Tibial artery (tissue), 4 donors: ENCODE results near the gene MICU1.
A peak's percentile ranks its signal among the peaks of the same experiment; 100 is the strongest.

Experiments used
- DNase-seq, 2 donors: peaks; one replicate each; pipeline ENCODE4 v3.0.0-alpha.2; 2019
- H3K27ac ChIP-seq, 2 donors: fragments of 200-600 bp; sonication (generic) in 1 of 2; 1 replicate in 1 of 2; 2 replicates in 1 of 2; pipeline ENCODE4 v1.5.1; 2018 to 2019; ENCODE audit warnings: mild to moderate bottlenecking in 1 of 2
- H3K27me3 ChIP-seq, 2 donors: fragments of 200-600 bp; sonication (generic) in 1 of 2; one replicate each; pipeline versions ENCODE4 v1.5.1 to v1.6.0; 2016 to 2019
- H3K36me3 ChIP-seq, 3 donors: fragments of 200-600 bp; sonication (generic) in 2 of 3; one replicate each; pipeline ENCODE4 v1.5.1; 2016 to 2019; ENCODE audit warnings: mild to moderate bottlenecking in 2 of 3
- H3K4me1 ChIP-seq, 4 donors: fragments of 200-600 bp; sonication (generic) in 2 of 4; 1 replicate in 3 of 4; 2 replicates in 1 of 4; pipeline ENCODE4 v1.5.1; 2016 to 2019
- H3K4me3 ChIP-seq, 2 donors: fragments of 200-600 bp; sonication (generic) in 1 of 2; 1 replicate in 1 of 2; 2 replicates in 1 of 2; pipeline ENCODE4 v1.5.1; 2018 to 2019; ENCODE audit warnings: mild to moderate bottlenecking in 2 of 2
- H3K9me3 ChIP-seq, 3 donors: fragments of 200-600 bp; sonication (generic) in 1 of 3; one replicate each; pipeline ENCODE4 v1.5.1; 2016 to 2019
- intact Hi-C: fragments of 100-400 bp; cut with DNase I; formaldehyde crosslinking; loops from one replicate; pipeline ENCODE4 v1.15.0; 2023; ENCODE audit warnings: low total_unique reads
- TF ChIP-seq, protein P1 (sequence below), 2 experiments: fragments of 200-600 bp in 1 of 2; fragments of 450-650 bp in 1 of 2; IDR thresholded peaks; one replicate each; pipeline ENCODE4 v1.5.1; 2017 to 2019; ENCODE audit warnings: antibody characterized with exemption in 2 of 2, mild to moderate bottlenecking in 1 of 2, moderate library complexity in 1 of 2

The MICU1 gene

DNA sequence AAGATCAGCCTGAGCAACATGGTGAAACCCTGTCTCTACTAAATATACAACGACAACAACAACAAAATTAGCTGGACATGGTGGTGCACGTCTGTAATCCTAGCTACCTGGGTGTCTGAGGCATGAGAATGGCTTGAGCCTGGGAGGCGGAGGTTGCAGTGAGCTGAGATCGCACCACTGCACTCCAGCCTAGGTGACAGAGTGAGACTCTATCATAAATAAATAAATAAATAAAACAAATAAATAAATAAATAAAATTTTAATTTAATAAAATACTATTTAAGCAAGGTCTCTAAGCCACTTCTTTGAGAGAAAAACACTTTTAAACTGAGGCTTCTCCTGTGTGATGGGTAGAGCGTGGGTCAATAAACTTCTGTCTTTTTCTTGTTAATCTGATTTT lies 38.3 kb downstream of the MICU1 start:
- Histone ChIP-seq H3K27me3 (no peaks in the 10 kb centered on the region), H3K9me3 (no peaks in the 10 kb centered on the region), H3K36me3 (no peaks in the 10 kb centered on the region), H3K27ac (no peak overlapping the region), H3K4me1 (no peaks in the 10 kb centered on the region), H3K4me3 (no peak overlapping the region)
- TF ChIP-seq, protein P1, sequence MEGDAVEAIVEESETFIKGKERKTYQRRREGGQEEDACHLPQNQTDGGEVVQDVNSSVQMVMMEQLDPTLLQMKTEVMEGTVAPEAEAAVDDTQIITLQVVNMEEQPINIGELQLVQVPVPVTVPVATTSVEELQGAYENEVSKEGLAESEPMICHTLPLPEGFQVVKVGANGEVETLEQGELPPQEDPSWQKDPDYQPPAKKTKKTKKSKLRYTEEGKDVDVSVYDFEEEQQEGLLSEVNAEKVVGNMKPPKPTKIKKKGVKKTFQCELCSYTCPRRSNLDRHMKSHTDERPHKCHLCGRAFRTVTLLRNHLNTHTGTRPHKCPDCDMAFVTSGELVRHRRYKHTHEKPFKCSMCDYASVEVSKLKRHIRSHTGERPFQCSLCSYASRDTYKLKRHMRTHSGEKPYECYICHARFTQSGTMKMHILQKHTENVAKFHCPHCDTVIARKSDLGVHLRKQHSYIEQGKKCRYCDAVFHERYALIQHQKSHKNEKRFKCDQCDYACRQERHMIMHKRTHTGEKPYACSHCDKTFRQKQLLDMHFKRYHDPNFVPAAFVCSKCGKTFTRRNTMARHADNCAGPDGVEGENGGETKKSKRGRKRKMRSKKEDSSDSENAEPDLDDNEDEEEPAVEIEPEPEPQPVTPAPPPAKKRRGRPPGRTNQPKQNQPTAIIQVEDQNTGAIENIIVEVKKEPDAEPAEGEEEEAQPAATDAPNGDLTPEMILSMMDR (IDR thresholded peaks at IDR 0.05) = no peak
- no peak for DNase-seq
- intact Hi-C loops = no loop called here

DNA sequence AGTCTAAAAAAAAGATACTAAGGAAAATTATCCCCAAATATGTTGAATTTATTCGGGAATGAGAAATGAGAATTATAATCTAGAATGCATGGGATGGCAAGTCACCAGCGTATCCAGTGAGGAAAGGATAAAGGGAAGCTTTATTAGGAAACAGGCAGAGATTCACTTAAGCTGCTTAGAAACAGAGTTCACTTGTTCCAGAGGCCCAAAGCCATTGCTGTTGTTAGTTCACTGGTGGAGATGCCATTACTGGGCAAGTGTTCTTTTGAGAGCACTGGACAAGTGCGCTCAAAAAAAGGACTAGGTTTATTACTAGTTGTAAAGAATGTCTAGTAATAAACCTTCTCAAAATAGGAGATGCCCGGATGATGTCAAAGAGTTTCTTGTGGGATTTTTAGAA lies 51.2 kb downstream of the MICU1 start:
- Histone ChIP-seq H3K4me1 (no peaks in the 10 kb centered on the region), H3K27ac (no peak overlapping the region), H3K4me3 (no peak overlapping the region), H3K9me3 (no peaks in the 10 kb centered on the region), H3K27me3 (no peaks in the 10 kb centered on the region), H3K36me3 (no peaks in the 10 kb centered on the region)
- TF ChIP-seq, protein P1 (IDR thresholded peaks at IDR 0.05) = no peak
- no peak for DNase-seq
- intact Hi-C loops = no loop called here

DNA sequence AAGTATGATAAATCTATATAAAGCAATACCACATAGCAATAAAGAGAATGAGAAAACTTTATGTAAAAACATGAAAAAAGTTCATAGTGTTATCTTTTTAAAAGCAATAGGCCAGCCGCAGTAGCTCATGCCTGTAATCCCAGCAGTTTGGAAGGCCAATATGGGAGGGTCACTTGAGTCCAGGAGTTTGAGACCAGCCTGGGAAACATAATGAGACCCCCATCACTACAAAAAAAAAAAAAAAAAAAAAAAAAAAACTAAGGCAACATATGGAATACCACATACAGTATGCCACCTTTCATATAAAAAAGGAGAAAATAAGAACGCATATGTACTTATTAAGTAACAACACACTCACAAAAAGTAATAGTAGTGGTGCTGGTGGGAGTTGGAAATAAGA lies 52.8 kb downstream of the MICU1 start:
- H3K36me3 ChIP-seq = no peaks in the 10 kb centered on the region
- no peaks in the 10 kb centered on the region for H3K4me1 ChIP-seq
- H3K27ac ChIP-seq = no peak overlapping the region
- H3K9me3 ChIP-seq = no peaks in the 10 kb centered on the region
- intact Hi-C loops = no loop called here
- no peak overlapping the region for H3K4me3 ChIP-seq
- no peak for DNase-seq
- TF ChIP-seq, protein P1 (IDR thresholded peaks at IDR 0.05) = no peak
- no peaks in the 10 kb centered on the region for H3K27me3 ChIP-seq

DNA sequence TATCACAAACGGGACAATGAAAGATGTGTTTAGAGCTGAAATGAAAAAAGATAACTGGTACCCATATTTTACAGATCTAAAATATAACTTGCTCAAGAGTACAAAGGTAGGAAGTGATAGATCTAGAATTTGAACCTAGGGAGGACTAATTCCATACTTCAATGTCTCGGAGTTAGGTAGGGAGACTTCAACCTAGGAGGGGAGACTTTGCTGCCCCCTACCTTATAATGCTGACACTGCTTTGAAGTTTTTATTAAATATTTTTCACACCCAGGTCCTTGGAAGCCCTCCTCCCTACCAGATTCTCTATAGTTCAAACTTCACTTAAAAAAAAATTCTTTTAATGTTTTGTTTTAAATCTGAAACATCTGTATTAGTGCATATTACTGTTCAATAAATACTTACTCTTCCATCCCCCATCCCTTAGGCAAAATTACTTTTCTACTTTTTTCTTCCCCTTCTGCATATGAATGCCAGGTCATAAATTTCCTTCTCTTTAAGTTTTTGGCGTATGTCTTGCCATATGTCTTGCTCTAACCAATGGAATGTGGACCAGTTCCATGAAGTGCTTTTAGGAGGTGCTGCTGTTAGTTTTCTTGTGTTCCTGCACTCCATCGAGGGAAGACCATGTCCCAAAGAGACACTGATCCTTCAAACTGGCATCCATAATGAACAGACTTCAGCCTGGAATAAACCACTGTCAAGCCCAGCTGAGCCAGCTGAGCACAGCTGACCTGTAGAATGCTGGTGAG lies 57.8 kb downstream of the MICU1 start:
- TF ChIP-seq, protein P1 (IDR thresholded peaks at IDR 0.05) = no peak
- no peak for DNase-seq
- Histone ChIP-seq H3K9me3 (no peaks in the 10 kb centered on the region), H3K27ac (peak overlapping the region; percentile 32 to 39), H3K36me3 (peaks cover 0 to 26% (median 4%) of the 10 kb centered on the region in 3 donors), H3K27me3 (no peaks in the 10 kb centered on the region), H3K4me3 (no peak overlapping the region), H3K4me1 (peaks cover 0 to 15% (median 0%) of the 10 kb centered on the region in 4 donors)
- intact Hi-C loops = no loop called here

DNA sequence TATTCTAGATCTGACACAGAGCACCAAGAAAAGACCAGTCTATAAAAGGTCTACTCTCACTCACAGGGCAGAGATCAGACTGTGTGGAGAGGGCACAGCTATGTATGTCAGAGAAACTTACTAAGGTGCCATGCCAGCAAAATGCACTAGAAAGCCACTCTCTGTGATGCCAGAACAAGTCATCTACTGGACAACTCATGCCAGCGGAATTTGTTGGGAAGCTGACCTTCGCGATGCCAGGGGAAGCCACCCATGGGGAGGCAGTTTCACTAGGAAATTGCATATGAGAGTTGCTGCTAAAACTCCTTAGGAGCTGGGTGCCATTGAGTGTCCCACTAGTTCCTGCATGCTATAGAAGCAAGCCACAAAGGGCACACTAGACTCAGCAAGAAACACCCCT lies 58.5 kb downstream of the MICU1 start:
- peak overlapping the region; percentile 32 to 69 for H3K27ac ChIP-seq
- no peak overlapping the region for H3K4me3 ChIP-seq
- no peaks in the 10 kb centered on the region for H3K9me3 ChIP-seq
- TF ChIP-seq, protein P1 (IDR thresholded peaks at IDR 0.05) = no peak
- no peaks in the 10 kb centered on the region for H3K27me3 ChIP-seq
- DNase-seq = peak; percentile 22 to 72
- H3K36me3 ChIP-seq = peaks cover 4 to 28% (median 8%) of the 10 kb centered on the region in 3 donors
- intact Hi-C loops = no loop called here
- peaks cover 0 to 15% (median 0%) of the 10 kb centered on the region in 4 donors for H3K4me1 ChIP-seq
